KMS-11 (cell line): ENCODE data around the gene FAM107B.

Source experiments
- H2AFZ ChIP-seq: fragments of 200-600 bp; sonication (generic); 2 replicates; pipeline ENCODE4 v1.6.1; 2016; ENCODE audit warnings: antibody characterized with exemption, mixed run types, low read depth
- H3K27ac ChIP-seq: fragments of 200-600 bp; sonication (generic); 2 replicates; pipeline ENCODE4 v1.6.1; 2016; ENCODE audit warnings: mild to moderate bottlenecking, mixed run types
- H3K27me3 ChIP-seq: fragments of 200-600 bp; sonication (generic); 2 replicates; pipeline ENCODE4 v1.6.1; 2017; ENCODE audit warnings: mild to moderate bottlenecking, low read depth, mixed run types, moderate library complexity; ENCODE audit not compliant: insufficient read depth
- H3K36me3 ChIP-seq: fragments of 200-600 bp; sonication (generic); 2 replicates; pipeline ENCODE4 v1.6.1; 2017; ENCODE audit warnings: mild to moderate bottlenecking, mixed run types; ENCODE audit not compliant: insufficient read depth
- H3K4me1 ChIP-seq: fragments of 200-600 bp; sonication (generic); 2 replicates; pipeline ENCODE4 v1.6.1; 2016; ENCODE audit warnings: mild to moderate bottlenecking, low read depth, mixed run types; ENCODE audit not compliant: poor library complexity, severe bottlenecking
- H3K4me2 ChIP-seq: fragments of 200-600 bp; sonication (generic); 2 replicates; pipeline ENCODE4 v1.7.0; 2016; ENCODE audit warnings: mild to moderate bottlenecking, mixed run types
- H3K4me3 ChIP-seq: fragments of 200-600 bp; sonication (generic); IDR thresholded peaks from 2 replicates; pipeline ENCODE4 v1.6.1; 2017; ENCODE audit warnings: low read depth, low read length, mixed read lengths; ENCODE audit not compliant: insufficient read depth
- H3K79me2 ChIP-seq: fragments of 200-600 bp; sonication (generic); 2 replicates; pipeline ENCODE4 v1.6.1; 2016; ENCODE audit warnings: low read depth, mixed run types; ENCODE audit not compliant: insufficient read depth
- H3K9ac ChIP-seq: fragments of 200-600 bp; sonication (generic); 2 replicates; pipeline ENCODE4 v1.6.1; 2016; ENCODE audit warnings: mild to moderate bottlenecking, mixed run types
- H4K20me1 ChIP-seq: fragments of 200-600 bp; sonication (generic); 2 replicates; pipeline ENCODE4 v1.6.1; 2016; ENCODE audit warnings: mild to moderate bottlenecking, mixed run types; ENCODE audit not compliant: insufficient read depth
- TF ChIP-seq, protein P1 (sequence below): fragments of 200-600 bp; sonication (generic); conservative IDR thresholded peaks from 2 replicates; pipeline ENCODE4 v1.6.1; 2017; ENCODE audit warnings: low read depth, mild to moderate bottlenecking, antibody characterized with exemption, low read length, moderate library complexity, mixed read lengths

FAM107B gene

DNA sequence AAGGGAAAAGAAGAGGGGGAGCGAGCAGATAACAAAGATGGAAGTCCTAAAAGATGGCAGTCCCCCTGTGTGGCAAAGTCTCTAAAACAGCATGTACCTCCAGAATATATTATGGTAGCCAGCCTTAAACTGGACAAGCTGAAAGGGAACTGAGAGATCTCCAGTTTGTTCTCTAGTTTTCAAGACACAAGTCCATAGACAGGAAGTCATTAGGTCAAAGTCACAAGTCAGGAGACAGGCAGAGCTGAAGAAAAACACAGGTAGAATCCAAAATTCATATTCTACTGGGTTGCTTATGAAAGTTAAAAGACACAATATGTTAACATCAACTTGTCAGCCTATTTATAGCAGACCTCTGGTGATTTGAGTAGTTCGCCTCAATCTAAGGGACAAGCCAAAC is 38.7 kb downstream of the FAM107B start:
- Histone ChIP-seq H3K4me1 (no peaks in the 10 kb centered on the region), H4K20me1 (no peaks in the 10 kb centered on the region), H2AFZ (no peak overlapping the region), H3K9ac (no peak overlapping the region), H3K4me3 (no peak overlapping the region), H3K27me3 (no peaks in the 10 kb centered on the region), H3K36me3 (no peaks in the 10 kb centered on the region), H3K4me2 (no peak overlapping the region), H3K79me2 (no peaks in the 10 kb centered on the region), H3K27ac (no peak overlapping the region)
- TF ChIP-seq, protein P1, sequence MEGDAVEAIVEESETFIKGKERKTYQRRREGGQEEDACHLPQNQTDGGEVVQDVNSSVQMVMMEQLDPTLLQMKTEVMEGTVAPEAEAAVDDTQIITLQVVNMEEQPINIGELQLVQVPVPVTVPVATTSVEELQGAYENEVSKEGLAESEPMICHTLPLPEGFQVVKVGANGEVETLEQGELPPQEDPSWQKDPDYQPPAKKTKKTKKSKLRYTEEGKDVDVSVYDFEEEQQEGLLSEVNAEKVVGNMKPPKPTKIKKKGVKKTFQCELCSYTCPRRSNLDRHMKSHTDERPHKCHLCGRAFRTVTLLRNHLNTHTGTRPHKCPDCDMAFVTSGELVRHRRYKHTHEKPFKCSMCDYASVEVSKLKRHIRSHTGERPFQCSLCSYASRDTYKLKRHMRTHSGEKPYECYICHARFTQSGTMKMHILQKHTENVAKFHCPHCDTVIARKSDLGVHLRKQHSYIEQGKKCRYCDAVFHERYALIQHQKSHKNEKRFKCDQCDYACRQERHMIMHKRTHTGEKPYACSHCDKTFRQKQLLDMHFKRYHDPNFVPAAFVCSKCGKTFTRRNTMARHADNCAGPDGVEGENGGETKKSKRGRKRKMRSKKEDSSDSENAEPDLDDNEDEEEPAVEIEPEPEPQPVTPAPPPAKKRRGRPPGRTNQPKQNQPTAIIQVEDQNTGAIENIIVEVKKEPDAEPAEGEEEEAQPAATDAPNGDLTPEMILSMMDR = no peak

- H2AFZ ChIP-seq = no peak overlapping the region
Measured at GRCh38 chr10:14731875-14732512, 42.7 kb downstream of the FAM107B start.

DNA sequence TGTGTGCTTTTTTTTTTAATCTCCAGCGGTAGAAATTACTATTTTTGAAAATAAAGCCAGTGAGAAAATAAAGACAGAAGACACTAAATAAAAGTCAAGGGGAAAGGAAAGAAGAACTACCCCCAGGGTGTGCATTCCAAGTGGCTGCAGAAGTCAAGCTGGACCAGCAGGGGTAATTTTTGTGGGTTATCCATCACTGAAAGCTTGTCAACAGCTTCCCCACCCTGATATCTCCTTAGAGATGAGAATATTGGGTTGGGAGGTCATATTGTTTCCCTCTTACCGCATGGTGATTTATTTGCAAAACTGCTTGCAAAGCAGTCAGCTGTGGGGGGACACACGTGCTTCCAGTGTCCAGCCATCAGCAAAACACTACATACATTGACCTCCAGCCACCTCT is 46.4 kb downstream of the FAM107B start:
- Histone ChIP-seq H3K4me2 (no peak overlapping the region), H3K9ac (no peak overlapping the region), H2AFZ (no peak overlapping the region), H3K4me3 (no peak overlapping the region), H3K79me2 (no peaks in the 10 kb centered on the region), H3K27me3 (no peaks in the 10 kb centered on the region), H4K20me1 (no peaks in the 10 kb centered on the region), H3K36me3 (no peaks in the 10 kb centered on the region), H3K4me1 (no peaks in the 10 kb centered on the region), H3K27ac (no peak overlapping the region)
- TF ChIP-seq, protein P1 = no peak

More at GRCh38 chr10:14731875-14732512, 42.7 kb downstream of the FAM107B start:
- TF ChIP-seq, protein P1 = no peak
- Histone ChIP-seq H3K4me1 (no peaks in the 10 kb centered on the region), H3K36me3 (no peaks in the 10 kb centered on the region), H3K9ac (no peak overlapping the region), H3K4me3 (no peak overlapping the region), H3K27ac (no peak overlapping the region), H3K27me3 (no peaks in the 10 kb centered on the region), H3K79me2 (no peaks in the 10 kb centered on the region), H3K4me2 (no peak overlapping the region), H4K20me1 (no peaks in the 10 kb centered on the region)

GRCh38 chr10:14727924-14728323 is 46.8 kb downstream of the FAM107B start:
- Histone ChIP-seq H3K4me3 (no peak overlapping the region), H2AFZ (no peak overlapping the region), H3K9ac (no peak overlapping the region), H3K36me3 (no peaks in the 10 kb centered on the region), H4K20me1 (no peaks in the 10 kb centered on the region), H3K4me2 (no peak overlapping the region), H3K27me3 (no peaks in the 10 kb centered on the region), H3K27ac (no peak overlapping the region), H3K4me1 (no peaks in the 10 kb centered on the region), H3K79me2 (no peaks in the 10 kb centered on the region)
- TF ChIP-seq, protein P1 = no peak
